ENCODE results near the gene NRCAM. TPM values are rescaled to one million over a fixed set of nuclear protein-coding genes. Genes with fewer than 3 reads are reported as not detected.

NRCAM gene
- total and polyA plus RNA-seq, 12 donors: 71.6 to 222 (median 148) TPM

- no peaks in the 10 kb centered on the region for H3K9me3 ChIP-seq (replicated peaks in 1 of 3)
- intact Hi-C loops (cut with DNase I): no loop called here
- H3K27me3 ChIP-seq: no peaks in the 10 kb centered on the region
- DNase-seq: no peak
- H3K27ac ChIP-seq: peak overlapping the region in 4 of 5 donors; percentile 30 to 87 (median 65)
- H3K4me1 ChIP-seq (replicated peaks in 1 of 2): peaks cover 0 to 38% of the 10 kb centered on the region in 2 donors
- 84 to 93% (median 89%) methylated on average over 3 of the region's 3 CpGs for WGBS, 4 donors
- no peak overlapping the region for H3K4me3 ChIP-seq
- TF ChIP-seq CTCF (IDR thresholded peaks at IDR 0.05): no peak
- TF ChIP-seq POLR2A (IDR thresholded peaks at IDR 0.05): no peak
- no peaks in the 10 kb centered on the region for H3K36me3 ChIP-seq (replicated peaks in 1 of 2)
Measured at GRCh38 chr7:108308276-108308675, 148.0 kb downstream of the NRCAM start.

- Histone ChIP-seq H3K9me3 (replicated peaks in 1 of 3) (no peaks in the 10 kb centered on the region), H3K27me3 (no peaks in the 10 kb centered on the region), H3K4me3 (no peak overlapping the region), H3K36me3 (replicated peaks in 1 of 2) (no peaks in the 10 kb centered on the region), H3K4me1 (replicated peaks in 1 of 2) (peaks cover 0 to 37% of the 10 kb centered on the region in 2 donors), H3K27ac (peak overlapping the region in 4 of 5 donors; percentile 30 to 87 (median 65))
- intact Hi-C loops (cut with DNase I): no loop called here
- TF ChIP-seq CTCF (IDR thresholded peaks at IDR 0.05) (no peak), POLR2A (IDR thresholded peaks at IDR 0.05) (no peak)
- no peak for DNase-seq
- 50 to 83% (median 63%) methylated on average over 2 of the region's 2 CpGs for WGBS, 4 donors
Measured at GRCh38 chr7:108307595-108307994, 148.6 kb downstream of the NRCAM start.

GRCh38 chr7:108307194-108307593 lies 149.0 kb downstream of the NRCAM start:
- no peaks in the 10 kb centered on the region for H3K9me3 ChIP-seq (replicated peaks in 1 of 3)
- no peak for TF ChIP-seq CTCF (IDR thresholded peaks at IDR 0.05)
- no peak for TF ChIP-seq POLR2A (IDR thresholded peaks at IDR 0.05)
- no peak overlapping the region for H3K4me3 ChIP-seq
- no peaks in the 10 kb centered on the region for H3K36me3 ChIP-seq (replicated peaks in 1 of 2)
- DNase-seq: no peak
- intact Hi-C loops (cut with DNase I): no loop called here
- WGBS, 4 donors: 69 to 76% (median 73%) methylated on average over 6 of the region's 6 CpGs
- peak overlapping the region in 2 of 5 donors; percentile 49 to 66 for H3K27ac ChIP-seq
- peaks cover 3 to 33% of the 10 kb centered on the region in 2 donors for H3K4me1 ChIP-seq (replicated peaks in 1 of 2)
- no peaks in the 10 kb centered on the region for H3K27me3 ChIP-seq

- no peak overlapping the region for H3K4me3 ChIP-seq
- no peaks in the 10 kb centered on the region for H3K36me3 ChIP-seq (replicated peaks in 1 of 2)
- no peaks in the 10 kb centered on the region for H3K9me3 ChIP-seq (replicated peaks in 1 of 3)
- WGBS, 4 donors: 89 to 100% (median 94%) methylated on average over 3 of the region's 3 CpGs
- DNase-seq: no peak
- no peaks in the 10 kb centered on the region for H3K27me3 ChIP-seq
- TF ChIP-seq CTCF (IDR thresholded peaks at IDR 0.05) (no peak), POLR2A (IDR thresholded peaks at IDR 0.05) (no peak)
- H3K4me1 ChIP-seq (replicated peaks in 1 of 2): peaks cover 16 to 20% of the 10 kb centered on the region in 2 donors
- no peak overlapping the region for H3K27ac ChIP-seq
- intact Hi-C loops (cut with DNase I): no loop called here
Measured at GRCh38 chr7:108303332-108303731, 152.9 kb downstream of the NRCAM start.

All from adrenal gland (tissue), 12 donors.